ENCODE results near the gene KRT6A. TPM values are rescaled to one million over a fixed set of nuclear protein-coding genes. Genes with fewer than 3 reads are reported as not detected.

KRT6A gene
- total RNA-seq, 4 donors from 2014 or later, result not detected

GRCh38 chr12:52530366-52530765 lies 37.3 kb upstream of the KRT6A start:
- in situ Hi-C loops (cut with MboI; ENCODE audit: low pct_ligation_motif_present in 1 of 4, low pct_unique_long_range_greater_than_20kb in 1 of 4, low sequenced_read_pairs in 3 of 4), result no loop called here
- 79% methylated on average over 2 of the region's 2 CpGs; no CpG with 5 or more reads in 1 of the 2 donors for WGBS, 2 donors (ENCODE audit: low coverage in 1 of 2)
- H3K4me3 ChIP-seq, result no peak overlapping the region
- no peaks in the 10 kb centered on the region for H3K4me1 ChIP-seq
- H3K9me3 ChIP-seq, result no peaks in the 10 kb centered on the region
- intact Hi-C loops (cut with DNase I; ENCODE audit: low total_unique reads), result no loop called here
- no peaks in the 10 kb centered on the region for H3K27me3 ChIP-seq
- no peaks in the 10 kb centered on the region for H3K36me3 ChIP-seq
- TF ChIP-seq POLR2AphosphoS5 (IDR thresholded peaks at IDR 0.05) (no peak), EP300 (IDR thresholded peaks at IDR 0.05; ENCODE audit: low read depth) (no peak), POLR2A (IDR thresholded peaks at IDR 0.05) (no peak), CTCF (IDR thresholded peaks at IDR 0.05) (no peak)
- H3K27ac ChIP-seq, result no peak overlapping the region
- DNase-seq, result no peak

GRCh38 chr12:52529846-52530245 lies 36.8 kb upstream of the KRT6A start:
- no peak for DNase-seq
- in situ Hi-C loops (cut with MboI; ENCODE audit: low pct_ligation_motif_present in 1 of 4, low pct_unique_long_range_greater_than_20kb in 1 of 4, low sequenced_read_pairs in 3 of 4) (no loop called here), intact Hi-C loops (cut with DNase I; ENCODE audit: low total_unique reads) (no loop called here)
- Histone ChIP-seq H3K36me3 (no peaks in the 10 kb centered on the region), H3K4me1 (no peaks in the 10 kb centered on the region), H3K4me3 (no peak overlapping the region), H3K27me3 (no peaks in the 10 kb centered on the region), H3K9me3 (no peaks in the 10 kb centered on the region), H3K27ac (no peak overlapping the region)
- 93 to 94% methylated on average over 4 to 9 of the region's 9 CpGs for WGBS, 2 donors (ENCODE audit: low coverage in 1 of 2)
- TF ChIP-seq EP300 (IDR thresholded peaks at IDR 0.05; ENCODE audit: low read depth) (no peak), POLR2A (IDR thresholded peaks at IDR 0.05) (no peak), POLR2AphosphoS5 (IDR thresholded peaks at IDR 0.05) (no peak), CTCF (IDR thresholded peaks at IDR 0.05) (no peak)

DNA sequence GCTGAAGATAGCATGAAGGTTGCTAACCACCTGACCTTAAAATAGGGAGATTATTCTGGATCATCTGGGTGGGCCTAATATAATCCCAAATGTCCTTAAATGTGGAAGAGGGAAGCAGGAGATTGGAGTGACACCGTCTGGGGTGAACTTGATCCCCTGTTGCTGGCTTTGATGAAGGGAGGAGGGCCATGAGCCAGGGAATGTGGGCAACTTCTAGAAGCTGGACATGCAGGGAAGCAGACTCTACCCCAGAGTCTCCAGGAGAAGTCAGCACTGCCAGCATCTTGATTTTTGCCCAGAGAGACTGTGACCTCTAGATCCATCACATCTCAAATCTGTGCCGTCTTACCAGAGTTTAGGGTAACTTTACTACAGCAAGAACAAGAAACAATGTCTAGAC lies 36.4 kb upstream of the KRT6A start:
- Histone ChIP-seq H3K27ac (no peak overlapping the region), H3K4me3 (no peak overlapping the region), H3K4me1 (no peaks in the 10 kb centered on the region), H3K36me3 (no peaks in the 10 kb centered on the region), H3K9me3 (no peaks in the 10 kb centered on the region), H3K27me3 (no peaks in the 10 kb centered on the region)
- no peak for DNase-seq
- TF ChIP-seq EP300 (IDR thresholded peaks at IDR 0.05; ENCODE audit: low read depth) (no peak), POLR2AphosphoS5 (IDR thresholded peaks at IDR 0.05) (no peak), POLR2A (IDR thresholded peaks at IDR 0.05) (no peak), CTCF (IDR thresholded peaks at IDR 0.05) (no peak)
- intact Hi-C loops (cut with DNase I; ENCODE audit: low total_unique reads), result no loop called here
- in situ Hi-C loops (cut with MboI; ENCODE audit: low pct_ligation_motif_present in 1 of 4, low pct_unique_long_range_greater_than_20kb in 1 of 4, low sequenced_read_pairs in 3 of 4), result no loop called here
- 83 to 100% methylated on average over 1 to 2 of the region's 2 CpGs for WGBS, 2 donors (ENCODE audit: low coverage in 1 of 2)

- in situ Hi-C loops (cut with MboI; ENCODE audit: low pct_ligation_motif_present in 1 of 4, low pct_unique_long_range_greater_than_20kb in 1 of 4, low sequenced_read_pairs in 3 of 4) (no loop called here), intact Hi-C loops (cut with DNase I; ENCODE audit: low total_unique reads) (no loop called here)
- TF ChIP-seq CTCF (IDR thresholded peaks at IDR 0.05) (no peak), POLR2A (IDR thresholded peaks at IDR 0.05) (no peak), POLR2AphosphoS5 (IDR thresholded peaks at IDR 0.05) (no peak), EP300 (IDR thresholded peaks at IDR 0.05; ENCODE audit: low read depth) (no peak)
- WGBS, 2 donors (ENCODE audit: low coverage in 1 of 2), result 82% methylated on average over 7 of the region's 8 CpGs; no CpG with 5 or more reads in 1 of the 2 donors
- Histone ChIP-seq H3K36me3 (no peaks in the 10 kb centered on the region), H3K9me3 (no peaks in the 10 kb centered on the region), H3K4me1 (no peaks in the 10 kb centered on the region), H3K4me3 (no peak overlapping the region), H3K27ac (no peak overlapping the region), H3K27me3 (no peaks in the 10 kb centered on the region)
- DNase-seq, result no peak
Measured at GRCh38 chr12:52528641-52529143, 35.6 kb upstream of the KRT6A start.

Data from transverse colon (tissue), 4 donors.